Endothelial cell of umbilical vein (primary cell): ENCODE data around the gene SFXN2. TPM values are rescaled to one million over a fixed set of nuclear protein-coding genes. Genes with fewer than 3 reads are reported as not detected.

Experiments
- BruUV-seq: library from RNA; stranded (reverse); fragments of 400-500 nt; replicated peaks from 2 replicates; lab custom pipeline; 2021; lab: Mats Ljungman, UMichigan
- CTCF ChIA-PET: fragments of 300-600, 350-600 bp; sonication (Branson Sonifier 250); formaldehyde crosslinking; loops from one replicate; lab custom pipeline; 2021; ENCODE audit warnings: antibody characterized with exemption, inconsistent platforms; lab: Charles Lee
- POLR2A ChIA-PET: fragments of 300-600, 350-600 bp; sonication (Branson Sonifier 250); formaldehyde crosslinking; loops from one replicate; lab custom pipeline; 2021; ENCODE audit warnings: antibody characterized with exemption, inconsistent platforms; lab: Charles Lee
- DNase-seq: peaks from one replicate; pipeline ENCODE4 v3.0.0-alpha.2; 2011; ENCODE audit warnings: low read depth, low spot score
- FAIRE-seq: peaks from 2 replicates; lab custom pipeline; 2011; peaks lifted over from hg19 to GRCh38; lab: Jason Lieb, UNC
- H2AFZ ChIP-seq: 2 replicates; pipeline ENCODE4 v1.6.0; 2012; ENCODE audit warnings: low read depth, low read length, control low read depth, inconsistent platforms
- H3K27ac ChIP-seq: 2 replicates; pipeline ENCODE4 v1.5.1; 2011; ENCODE audit warnings: low read depth, mild to moderate bottlenecking, control low read depth, low read length, moderate library complexity; ENCODE audit not compliant: insufficient read depth
- H3K27me3 ChIP-seq, 2 experiments: 2 replicates each; pipeline versions ENCODE4 v1.6.0 to v1.6.1; 2011; ENCODE audit warnings: low read length in 2 of 2, mixed read lengths in 1 of 2; ENCODE audit not compliant: control insufficient read depth in 2 of 2, insufficient read depth in 2 of 2
- H3K36me3 ChIP-seq, 2 experiments: 2 replicates in 1 of 2; 3 replicates in 1 of 2; pipeline ENCODE4 v1.5.1; 2011; ENCODE audit warnings: low read length in 2 of 2, mild to moderate bottlenecking in 1 of 2, moderate library complexity in 1 of 2; ENCODE audit not compliant: control insufficient read depth in 2 of 2, insufficient read depth in 2 of 2; ENCODE audit errors: extremely low read depth in 1 of 2
- H3K4me1 ChIP-seq: 3 replicates; pipeline ENCODE4 v1.5.1; 2011; ENCODE audit warnings: mild to moderate bottlenecking, low read length; ENCODE audit not compliant: control insufficient read depth, insufficient read depth; ENCODE audit errors: extremely low read depth
- H3K4me2 ChIP-seq: 2 replicates; pipeline ENCODE4 v1.6.1; 2011; ENCODE audit warnings: low read length, control low read depth, mixed read lengths; ENCODE audit not compliant: insufficient read depth
- H3K4me3 ChIP-seq, 3 experiments: fragments of 200-600 bp in 1 of 3; sonication (generic), shearing (Covaris generic) in 1 of 3; replicated peaks in 1 of 3; 2 replicates each; pipeline ENCODE4 v1.5.1; 2011 to 2016; ENCODE audit warnings: control low read depth in 3 of 3, low read length in 3 of 3, mild to moderate bottlenecking in 2 of 3, inconsistent platforms in 1 of 3, low read depth in 1 of 3, moderate library complexity in 1 of 3; ENCODE audit not compliant: insufficient read depth in 1 of 3
- H3K79me2 ChIP-seq: 2 replicates; pipeline ENCODE4 v1.6.0; 2012; ENCODE audit warnings: low read length, inconsistent platforms; ENCODE audit not compliant: control insufficient read depth, insufficient read depth
- H3K9ac ChIP-seq: replicated peaks from 2 replicates; pipeline ENCODE3; 2011; ENCODE audit warnings: low read length, control low read depth; ENCODE audit not compliant: insufficient read depth; ENCODE audit errors: extremely low read depth
- H3K9me1 ChIP-seq: replicated peaks from 3 replicates; pipeline ENCODE4 v1.6.0; 2011; ENCODE audit warnings: mild to moderate bottlenecking, low read length; ENCODE audit not compliant: control insufficient read depth, insufficient read depth; ENCODE audit errors: extremely low read depth
- H3K9me3 ChIP-seq: replicated peaks from 2 replicates; pipeline ENCODE4 v1.5.1; 2012; ENCODE audit warnings: low read length, inconsistent platforms; ENCODE audit not compliant: control insufficient read depth, insufficient read depth
- H4K20me1 ChIP-seq: replicated peaks from 2 replicates; pipeline ENCODE3; 2011; ENCODE audit warnings: mild to moderate bottlenecking, low read length; ENCODE audit not compliant: control insufficient read depth, insufficient read depth; ENCODE audit errors: extremely low read depth
- CTCF ChIP-seq, 2 donors: IDR thresholded peaks; 1 replicate in 1 of 2; 2 replicates in 1 of 2; pipeline ENCODE4 v1.5.1; 2011; ENCODE audit warnings: low read length in 2 of 2, mild to moderate bottlenecking in 2 of 2, moderate library complexity in 2 of 2, control low read depth in 1 of 2, inconsistent platforms in 1 of 2, low read depth in 1 of 2; ENCODE audit not compliant: insufficient read depth in 1 of 2; ENCODE audit errors: extremely low read depth in 1 of 2
- EZH2 ChIP-seq: IDR thresholded peaks from 2 replicates; pipeline ENCODE4 v1.6.1; 2012; ENCODE audit warnings: borderline replicate concordance, low read depth, mild to moderate bottlenecking, moderate library complexity, low read length, inconsistent platforms; ENCODE audit not compliant: severe bottlenecking
- FOS ChIP-seq: IDR thresholded peaks from 2 replicates; pipeline ENCODE4 v1.6.1; 2011; ENCODE audit warnings: mild to moderate bottlenecking, low read length, moderate library complexity, borderline replicate concordance; ENCODE audit not compliant: insufficient read depth
- GATA2 ChIP-seq: IDR thresholded peaks from 2 replicates; pipeline ENCODE4 v1.7.0; 2011; ENCODE audit warnings: low read depth, mild to moderate bottlenecking, moderate library complexity, mixed read lengths, low read length; ENCODE audit not compliant: insufficient read length, insufficient read depth
- JUN ChIP-seq: IDR thresholded peaks from 2 replicates; pipeline ENCODE4 v1.6.1; 2011; ENCODE audit warnings: borderline replicate concordance, low read depth; ENCODE audit not compliant: insufficient read length, insufficient read depth
- MYC ChIP-seq: IDR thresholded peaks from one replicate; pipeline ENCODE4 v1.6.1; 2011; ENCODE audit warnings: mild to moderate bottlenecking, low read depth, low read length
- POLR2A ChIP-seq: IDR thresholded peaks from 2 replicates; pipeline ENCODE4 v1.6.1; 2012; ENCODE audit warnings: low read depth, mild to moderate bottlenecking, control low read depth, low read length
- POLR2AphosphoS5 ChIP-seq: IDR thresholded peaks from 2 replicates; pipeline ENCODE4 v1.6.1; 2012; ENCODE audit warnings: low read depth, mild to moderate bottlenecking, control low read depth, low read length, moderate library complexity; ENCODE audit not compliant: insufficient read depth
- dilution Hi-C: fragments of 300-500 bp; cut with MboI; formaldehyde crosslinking; loops from one replicate; pipeline ENCODE4 v1.15.0; 2019; ENCODE audit warnings: low sequenced_read_pairs; ENCODE audit not compliant: extremely low pct_ligation_motif_present
- intact Hi-C: fragments of 100-400 bp; cut with micrococcal nuclease; formaldehyde crosslinking; loops from one replicate; pipeline ENCODE4 v1.10.0; 2022
- polyA plus RNA-seq, 4 experiments: library from polyadenylated mRNA; depleted of rRNA in 3 of 4; stranded (reverse) in 3 of 4; unstranded in 1 of 4; fragments of >200 nt; gene quantifications; 2 replicates each; pipeline versions ENCODE4 v1.2.1 to v1.2.3, GENCODE V29; 2011 to 2012; ENCODE audit warnings: missing spikeins in 1 of 4
- total RNA-seq: library from RNA; stranded (reverse); gene quantifications from 2 replicates; pipeline ENCODE4 v1.2.3, GENCODE V29; 2021
- TF ChIP-seq, protein P1 (sequence below): IDR thresholded peaks from 2 replicates; pipeline ENCODE4 v1.6.1; 2011; ENCODE audit not compliant: insufficient read depth, insufficient read length

SFXN2 gene
- total and polyA plus RNA-seq, 2 donors (not counting 3 experiments of a cell fraction or from before 2014, with no cell fraction given) = 9.8 to 17.0 TPM

DNA sequence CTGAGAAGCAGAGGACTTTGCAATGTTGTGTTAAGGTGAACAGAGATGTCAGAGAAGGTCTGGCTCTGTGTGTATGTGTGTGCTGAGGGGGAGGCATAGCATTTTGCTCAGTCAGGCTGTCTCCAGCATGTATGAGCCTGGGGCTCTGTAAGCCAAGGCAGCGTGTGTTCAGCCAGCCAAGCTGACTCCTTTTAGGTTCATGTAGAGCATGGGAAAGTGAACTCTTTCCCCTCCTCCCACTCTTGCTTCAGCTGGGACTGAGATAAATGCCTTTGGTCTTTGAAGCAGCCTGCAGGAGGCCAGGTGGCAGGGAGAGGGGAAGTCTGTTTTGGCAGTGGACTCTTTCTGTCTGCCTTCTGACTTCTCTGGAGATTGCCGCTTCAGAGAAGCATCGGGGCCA, 3.8 kb downstream of the SFXN2 start:
- H3K27ac ChIP-seq = no peak overlapping the region
- no peak overlapping the region for H3K4me3 ChIP-seq
- FAIRE-seq (no peak), DNase-seq (peak; percentile 29)
- H3K36me3 ChIP-seq = no peaks in the 10 kb centered on the region
- H3K9ac ChIP-seq = no peak overlapping the region
- ChIA-PET POLR2A (no interaction called here), CTCF (no interaction called here)
- H3K4me2 ChIP-seq = no peak overlapping the region
- H3K9me1 ChIP-seq = no peaks in the 10 kb centered on the region
- no peaks in the 10 kb centered on the region for H3K27me3 ChIP-seq
- TF ChIP-seq MYC = no peak
- H4K20me1 ChIP-seq = no peaks in the 10 kb centered on the region
- dilution Hi-C loops = no loop called here
- intact Hi-C loops = no loop called here
- peaks cover 11% of the 10 kb centered on the region for H3K4me1 ChIP-seq
- H2AFZ ChIP-seq = no peak overlapping the region
- H3K9me3 ChIP-seq = no peaks in the 10 kb centered on the region
- no TSS peak for BruUV-seq
- H3K79me2 ChIP-seq = peaks cover 6% of the 10 kb centered on the region

DNA sequence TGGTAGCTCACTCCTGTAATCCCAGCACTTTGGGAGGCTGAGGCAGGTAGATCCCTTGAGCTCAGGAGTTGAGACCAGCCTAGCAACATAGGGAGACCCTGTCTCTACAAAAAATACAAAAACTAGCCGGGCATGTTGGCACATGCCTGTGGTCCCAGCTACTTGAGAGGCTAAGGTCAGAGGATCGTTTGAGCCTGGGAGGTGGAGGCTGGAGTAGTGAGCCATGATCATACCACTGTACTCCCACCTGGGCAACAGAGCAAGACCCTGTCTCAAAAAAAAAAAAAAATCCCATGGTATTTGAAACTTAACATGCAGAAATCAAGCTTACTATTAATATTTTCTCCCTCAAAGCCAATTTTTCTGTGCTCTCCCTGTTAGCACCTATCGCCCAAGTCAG, 5.9 kb downstream of the SFXN2 start:
- Histone ChIP-seq H2AFZ (no peak overlapping the region), H4K20me1 (no peaks in the 10 kb centered on the region), H3K4me1 (peaks cover 8% of the 10 kb centered on the region), H3K9me1 (no peaks in the 10 kb centered on the region), H3K4me2 (no peak overlapping the region), H3K9ac (no peak overlapping the region), H3K27me3 (no peaks in the 10 kb centered on the region), H3K79me2 (peaks cover 3% of the 10 kb centered on the region), H3K36me3 (no peaks in the 10 kb centered on the region), H3K4me3 (no peak overlapping the region), H3K27ac (no peak overlapping the region), H3K9me3 (no peaks in the 10 kb centered on the region)
- no TSS peak for BruUV-seq
- FAIRE-seq (no peak), DNase-seq (no peak)
- intact Hi-C loops (no loop called here), dilution Hi-C loops (no loop called here)
- no peak for TF ChIP-seq FOS
- TF ChIP-seq, protein P1, sequence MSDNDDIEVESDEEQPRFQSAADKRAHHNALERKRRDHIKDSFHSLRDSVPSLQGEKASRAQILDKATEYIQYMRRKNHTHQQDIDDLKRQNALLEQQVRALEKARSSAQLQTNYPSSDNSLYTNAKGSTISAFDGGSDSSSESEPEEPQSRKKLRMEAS = no peak
- TF ChIP-seq POLR2A = no peak
- no peak for TF ChIP-seq GATA2
- no peak for TF ChIP-seq POLR2AphosphoS5
- TF ChIP-seq CTCF (IDR thresholded peaks at IDR 0.05; ENCODE audit: extremely low read depth in 1 of 2, insufficient read depth in 1 of 2, low read depth in 1 of 2, low read length in 2 of 2) = no peak
- TF ChIP-seq JUN = no peak
- no peak for TF ChIP-seq EZH2
- no peak for TF ChIP-seq MYC
- ChIA-PET POLR2A (no interaction called here), CTCF (interaction anchor here (0.6 to 3.1 kb wide), 5 partner anchors 9 to 181 kb away, joined by 3 to 15 read pairs (median 3); no protein-coding TSS in a partner anchor)
